K562 (cell line): ENCODE data around the gene BCL7B. TPM values are rescaled to one million over a fixed set of nuclear protein-coding genes. Genes with fewer than 3 reads are reported as not detected.

Experiments used
- ATAC-seq: fragments of 200-7000 bp; cut with Tn5 transposase; 3 replicates; pipeline ENCODE4 v1.9.1; 2020; ENCODE audit warnings: moderate library complexity
- BruUV-seq: library from RNA; stranded (reverse); fragments of 400-500 nt; replicated peaks from 2 replicates; lab custom pipeline; 2021; lab: Mats Ljungman, UMichigan
- CTCF ChIA-PET: fragments of 300-600 bp; formaldehyde crosslinking; extraction: SDS; loops from one replicate; lab custom pipeline; 2021; ENCODE audit warnings: low intra/inter-chr PET ratio; lab: Yijun Ruan, JAX
- POLR2A ChIA-PET: fragments of 300-600, 350-650 bp; sonication (Branson Sonifier 250); formaldehyde crosslinking; extraction: SDS; loops from one replicate; lab custom pipeline; 2021; ENCODE audit warnings: antibody characterized with exemption, inconsistent platforms; lab: Yijun Ruan, JAX
- DNase-seq, 4 experiments: peaks; one replicate each; pipeline versions ENCODE4 v3.0.0 to v3.0.0-alpha.2; 2011 to 2018; ENCODE audit warnings: low spot score in 3 of 4, mixed read lengths in 3 of 4; ENCODE audit errors: extremely low read depth in 1 of 4
- FAIRE-seq: peaks from 2 replicates; lab custom pipeline; 2011; peaks lifted over from hg19 to GRCh38; lab: Jason Lieb, UNC
- H2AFZ ChIP-seq: 2 replicates; pipeline ENCODE4 v1.6.0; 2011; ENCODE audit warnings: low read depth, low read length, control low read depth, inconsistent platforms
- H3K27ac ChIP-seq: fragments of 200-600 bp; 3 replicates; pipeline ENCODE4 v1.8.0; 2011; ENCODE audit warnings: low read depth, mild to moderate bottlenecking, control low read depth, inconsistent platforms, low read length, moderate library complexity, mixed read lengths; ENCODE audit errors: extremely low read depth
- H3K27me3 ChIP-seq, 2 experiments: fragments of 300-600 bp in 1 of 2; 2 replicates in 1 of 2; 3 replicates in 1 of 2; pipeline versions ENCODE4 v1.6.0 to v1.8.0; 2011; ENCODE audit warnings: inconsistent platforms in 2 of 2, low read length in 2 of 2, mild to moderate bottlenecking in 1 of 2, mixed read lengths in 1 of 2, moderate library complexity in 1 of 2; ENCODE audit not compliant: control insufficient read depth in 2 of 2, insufficient read depth in 2 of 2
- H3K36me3 ChIP-seq: fragments of 300-600 bp; 3 replicates; pipeline ENCODE4 v1.8.0; 2011; ENCODE audit warnings: mild to moderate bottlenecking, low read length, inconsistent platforms; ENCODE audit not compliant: control insufficient read depth, insufficient read depth
- H3K4me1 ChIP-seq, 2 experiments: fragments of 200-600 bp in 1 of 2; replicated peaks in 1 of 2; 2 replicates in 1 of 2; 3 replicates in 1 of 2; pipeline versions ENCODE4 v1.5.1 to v1.8.0; 2011; ENCODE audit warnings: inconsistent platforms in 2 of 2, low read length in 2 of 2, mild to moderate bottlenecking in 1 of 2, mixed read lengths in 1 of 2, moderate library complexity in 1 of 2; ENCODE audit not compliant: control insufficient read depth in 2 of 2, insufficient read depth in 2 of 2
- H3K4me2 ChIP-seq: 2 replicates; pipeline ENCODE4 v1.6.1; 2011; ENCODE audit warnings: low read length, control low read depth, inconsistent platforms, mixed read lengths; ENCODE audit not compliant: insufficient read depth
- H3K4me3 ChIP-seq: fragments of 200-600 bp; sonication (generic), shearing (Covaris generic); 2 replicates; pipeline ENCODE4 v1.5.1; 2016; ENCODE audit warnings: control low read depth, inconsistent platforms
- H3K79me2 ChIP-seq: fragments of 200-600 bp; 3 replicates; pipeline ENCODE4 v1.8.0; 2011; ENCODE audit warnings: low read length, inconsistent platforms; ENCODE audit not compliant: control insufficient read depth, insufficient read depth
- H3K9ac ChIP-seq, 2 experiments: 2 replicates each; pipeline versions ENCODE4 v1.6.0 to v1.6.1; 2011; ENCODE audit warnings: low read depth in 2 of 2, low read length in 2 of 2, control low read depth in 1 of 2, inconsistent platforms in 1 of 2, mild to moderate bottlenecking in 1 of 2, mixed read lengths in 1 of 2; ENCODE audit not compliant: insufficient read depth in 1 of 2
- H3K9me1 ChIP-seq: one replicate; pipeline ENCODE4 v1.6.0; 2011; ENCODE audit warnings: inconsistent platforms, mild to moderate bottlenecking, low read length, moderate library complexity; ENCODE audit not compliant: control insufficient read depth, insufficient read depth
- H3K9me3 ChIP-seq: replicated peaks from 2 replicates; pipeline ENCODE4 v1.5.1; 2011; ENCODE audit warnings: low read depth, low read length, inconsistent platforms; ENCODE audit not compliant: control insufficient read depth, insufficient read depth
- H4K20me1 ChIP-seq: replicated peaks from 2 replicates; pipeline ENCODE4 v1.6.1; 2011; ENCODE audit warnings: low read length, inconsistent platforms, mixed read lengths; ENCODE audit not compliant: control insufficient read depth, insufficient read depth
- EP400 ChIP-seq: fragments of 450-650 bp; IDR thresholded peaks from 2 replicates; pipeline ENCODE4 v1.6.1; 2017; ENCODE audit warnings: antibody characterized with exemption, mild to moderate bottlenecking, moderate library complexity
- MCM5 ChIP-seq: fragments of 450-650 bp; IDR thresholded peaks from 2 replicates; pipeline ENCODE4 v1.6.1; 2016; ENCODE audit warnings: low read depth
- ZSCAN29 ChIP-seq: fragments of 450-650 bp; IDR thresholded peaks from 2 replicates; pipeline ENCODE4 v1.6.1; 2017
- WGBS: fragments of 100-300 bp; shearing (Covaris generic); methylation state at CpG from one replicate; pipeline ENCODE4 v1.1.6; 2016; ENCODE audit warnings: low coverage, mixed read lengths; ENCODE audit not compliant: insufficient coverage; ENCODE audit errors: missing lambda C conversion rate; 5-methylcytosine and 5-hydroxymethylcytosine counted together
- in situ Hi-C: fragments of 300-500 bp; cut with MboI; formaldehyde crosslinking; loops from 4 replicates; pipeline ENCODE4 v1.15.0; 2018; ENCODE audit warnings: inconsistent platforms, mixed read lengths
- intact Hi-C: fragments of 100-400 bp; cut with micrococcal nuclease; formaldehyde crosslinking; loops from 2 replicates; pipeline ENCODE4 v1.14.2; 2022
- polyA plus RNA-seq, 8 experiments: library from polyadenylated mRNA; depleted of rRNA in 4 of 8; stranded (reverse) in 5 of 8; unstranded in 3 of 8; fragments of >200 nt; fragmentation: Nextera tagmentation in 2 of 8; fragmentation: Illumina TruSeq in 1 of 8; extraction: Ambion mirVana in 2 of 8; extraction: Trizol in 1 of 8; gene quantifications; 2 replicates each; pipeline versions ENCODE4 v1.2.1 to v1.2.3, GENCODE V29; 2011 to 2014; ENCODE audit warnings: inconsistent platforms in 1 of 8, missing spikeins in 1 of 8
- total RNA-seq, 7 experiments: library from RNA; depleted of rRNA in 6 of 7; stranded (reverse); fragments of >200 nt in 6 of 7; fragmentation: Illumina TruSeq in 2 of 7; extraction: Trizol in 2 of 7; gene quantifications; 2 replicates each; pipeline versions ENCODE4 v1.2.1 to v1.2.3, GENCODE V29; 2011 to 2021; ENCODE audit warnings: low replicate concordance in 1 of 7

Gene BCL7B
- total and polyA plus RNA-seq, 9 of the 15 experiments (the other 6 are each of a cell fraction or from before 2014, with no cell fraction given) = 10.0 to 73.2 (median 32.9) TPM

- H4K20me1 ChIP-seq = no peaks in the 10 kb centered on the region; the same call in 1 of the 2 replicates
Measured at GRCh38 chr7:73549176-73549575, 8.3 kb downstream of the BCL7B start.

DNA sequence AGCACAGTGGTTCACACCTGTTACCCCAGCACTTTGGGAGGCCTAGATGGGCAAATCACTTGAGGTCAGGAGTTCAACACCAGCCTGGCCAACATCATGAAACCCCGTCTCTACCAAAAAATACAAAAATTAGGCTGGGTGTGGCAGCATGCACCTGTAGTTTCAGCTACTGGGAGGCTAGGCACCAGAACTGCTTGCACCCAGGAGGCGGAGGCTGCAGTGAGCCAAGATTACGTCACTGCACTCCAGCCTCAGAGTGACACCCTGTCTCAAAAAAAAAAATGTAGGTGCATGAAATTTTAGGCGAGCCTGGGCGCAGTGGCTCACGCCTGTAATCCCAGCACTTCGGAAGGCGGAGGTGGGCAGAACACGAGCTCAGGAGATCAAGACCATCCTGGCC, 9.6 kb downstream of the BCL7B start:
- no TSS peak for BruUV-seq
- TF ChIP-seq EP400 = no peak
- ChIA-PET CTCF (no interaction called here), POLR2A (interaction anchor here (0.9 to 4.0 kb wide), 6 partner anchors 9 to 26 kb away, joined by 3 to 22 read pairs (median 7); partner anchors contain the start of genes BAZ1B and BCL7B)
- no peak for FAIRE-seq
- Histone ChIP-seq H3K27me3 (no peaks in the 10 kb centered on the region), H3K4me3 (no peak overlapping the region), H3K9me1 (no peaks in the 10 kb centered on the region), H4K20me1 (no peaks in the 10 kb centered on the region; the same call in 1 of the 2 replicates), H3K36me3 (peaks cover 81% of the 10 kb centered on the region), H2AFZ (no peak overlapping the region), H3K4me2 (no peak overlapping the region), H3K27ac (no peak overlapping the region), H3K79me2 (peaks cover 67% of the 10 kb centered on the region), H3K4me1 (peaks cover 0 to 4% of the 10 kb centered on the region in 2 experiments; a peak in 2 of 5 replicates), H3K9ac (no peak overlapping the region; a peak in 1 of 4 replicates), H3K9me3 (no peaks in the 10 kb centered on the region)
- WGBS = 92% methylated on average over 9 of the region's 9 CpGs
- DNase-seq = no peak
- in situ Hi-C loops = no loop called here
- intact Hi-C loops = no loop called here
- ATAC-seq = no peak

More at GRCh38 chr7:73549176-73549575, 8.3 kb downstream of the BCL7B start:
- no peak overlapping the region for H3K9ac ChIP-seq
- in situ Hi-C loops (no loop called here), intact Hi-C loops (no loop called here)
- 80% methylated on average over 4 of the region's 4 CpGs for WGBS
- no peaks in the 10 kb centered on the region for H3K9me1 ChIP-seq
- no peaks in the 10 kb centered on the region for H3K9me3 ChIP-seq
- peaks cover 79% of the 10 kb centered on the region for H3K36me3 ChIP-seq
- no peak overlapping the region for H3K4me3 ChIP-seq
- ATAC-seq (no peak), FAIRE-seq (no peak), DNase-seq (no peak)
- ChIA-PET CTCF (no interaction called here), POLR2A (interaction anchor here (4.0 kb wide), 2 partner anchors 10 to 27 kb away, joined by 19 to 22 read pairs; partner anchors contain the start of gene BAZ1B)
- peaks cover 70% of the 10 kb centered on the region for H3K79me2 ChIP-seq
- no peak overlapping the region for H2AFZ ChIP-seq
- BruUV-seq = no TSS peak
- H3K4me1 ChIP-seq = peaks cover 0 to 4% of the 10 kb centered on the region in 2 experiments; a peak in 2 of 5 replicates
- H3K27me3 ChIP-seq = no peaks in the 10 kb centered on the region
- no peak overlapping the region for H3K27ac ChIP-seq
- TF ChIP-seq MCM5 (no peak), ZSCAN29 (no peak)
- no peak overlapping the region for H3K4me2 ChIP-seq
